Measurements from ENCODE around the gene CCDC171. TPM values are rescaled to one million over a fixed set of nuclear protein-coding genes. Genes with fewer than 3 reads are reported as not detected.

CCDC171 gene
- total RNA-seq, 1 experiment from 2014 or later = 2.4 TPM

- no peaks in the 10 kb centered on the region for H3K79me1 ChIP-seq (ENCODE audit: insufficient read depth, low read depth, low read length, poor library complexity, severe bottlenecking)
- no peaks in the 10 kb centered on the region for H3K27me3 ChIP-seq (ENCODE audit: insufficient read depth, low read length)
- Mint-ChIP-seq H3K27me3 (ENCODE audit: low read depth) (no peaks in the 10 kb centered on the region), H3K27ac (no peak overlapping the region), H3K4me3 (no peak overlapping the region), H3K9me3 (no peaks in the 10 kb centered on the region), H3K4me1 (peaks cover 7 to 11% of the 10 kb centered on the region in 2 experiments), H3K36me3 (ENCODE audit: insufficient read depth in 1 of 3, low read depth in 3 of 3) (no peaks in the 10 kb centered on the region)
- no peaks in the 10 kb centered on the region for H4K20me1 ChIP-seq (ENCODE audit: control insufficient read depth, insufficient read depth, insufficient read length)
- no peak overlapping the region for H3K27ac ChIP-seq (ENCODE audit: insufficient read length, low read depth, low read length)
- H4K91ac ChIP-seq (ENCODE audit: insufficient read length, low read depth, low read length) = no peak overlapping the region
- H3K4me1 ChIP-seq (ENCODE audit: insufficient read depth, low read length) = peaks cover 1% of the 10 kb centered on the region; the same call in 1 of the 2 replicates
- no peak overlapping the region for H2BK12ac ChIP-seq (ENCODE audit: insufficient read length, low read depth, low read length)
- no peaks in the 10 kb centered on the region for H3K23me2 ChIP-seq (ENCODE audit: insufficient read length, low read depth, low read length, poor library complexity, severe bottlenecking)
- no peak overlapping the region for H2BK5ac ChIP-seq (ENCODE audit: insufficient read length, low read length)
- H2BK15ac ChIP-seq (ENCODE audit: low read depth, low read length) = no peak overlapping the region
- no peak overlapping the region for H3K9ac ChIP-seq (ENCODE audit: extremely low read depth, insufficient read length, low read length)
- no peak overlapping the region for H2AK5ac ChIP-seq (ENCODE audit: insufficient read length, low read length)
- no CpG with 5 or more reads among the region's 1 CpG for WGBS (ENCODE audit: extremely low coverage, insufficient read length, low lambda C conversion rate)
- no peaks in the 10 kb centered on the region for H3K9me3 ChIP-seq (ENCODE audit: control insufficient read depth, low read depth, low read length)
- no peaks in the 10 kb centered on the region for H3K79me2 ChIP-seq (ENCODE audit: insufficient read depth, low read length)
- no peak overlapping the region for H3K18ac ChIP-seq (ENCODE audit: insufficient read length, low read depth, low read length)
- no peak overlapping the region for H3K4ac ChIP-seq (ENCODE audit: low read depth, low read length)
- no peak overlapping the region for H3T11ph ChIP-seq (ENCODE audit: low read length)
- H4K5ac ChIP-seq (ENCODE audit: insufficient read length, low read depth, low read length) = no peak overlapping the region
- no peak overlapping the region for H2BK120ac ChIP-seq (ENCODE audit: low read depth, low read length, poor library complexity, severe bottlenecking)
- no peak overlapping the region for H4K8ac ChIP-seq (replicated peaks; ENCODE audit: insufficient read length, low read depth, low read length)
- no peak overlapping the region for H2AFZ ChIP-seq (ENCODE audit: low read length)
- no peak for DNase-seq
- H3K4me2 ChIP-seq (ENCODE audit: insufficient read depth, insufficient read length, low read length) = no peak overlapping the region
- no peak overlapping the region for H3K14ac ChIP-seq (ENCODE audit: insufficient read depth, low read length)
- no peak overlapping the region for H3K56ac ChIP-seq (ENCODE audit: insufficient read length, low read depth, low read length)
- TF ChIP-seq, protein P1, sequence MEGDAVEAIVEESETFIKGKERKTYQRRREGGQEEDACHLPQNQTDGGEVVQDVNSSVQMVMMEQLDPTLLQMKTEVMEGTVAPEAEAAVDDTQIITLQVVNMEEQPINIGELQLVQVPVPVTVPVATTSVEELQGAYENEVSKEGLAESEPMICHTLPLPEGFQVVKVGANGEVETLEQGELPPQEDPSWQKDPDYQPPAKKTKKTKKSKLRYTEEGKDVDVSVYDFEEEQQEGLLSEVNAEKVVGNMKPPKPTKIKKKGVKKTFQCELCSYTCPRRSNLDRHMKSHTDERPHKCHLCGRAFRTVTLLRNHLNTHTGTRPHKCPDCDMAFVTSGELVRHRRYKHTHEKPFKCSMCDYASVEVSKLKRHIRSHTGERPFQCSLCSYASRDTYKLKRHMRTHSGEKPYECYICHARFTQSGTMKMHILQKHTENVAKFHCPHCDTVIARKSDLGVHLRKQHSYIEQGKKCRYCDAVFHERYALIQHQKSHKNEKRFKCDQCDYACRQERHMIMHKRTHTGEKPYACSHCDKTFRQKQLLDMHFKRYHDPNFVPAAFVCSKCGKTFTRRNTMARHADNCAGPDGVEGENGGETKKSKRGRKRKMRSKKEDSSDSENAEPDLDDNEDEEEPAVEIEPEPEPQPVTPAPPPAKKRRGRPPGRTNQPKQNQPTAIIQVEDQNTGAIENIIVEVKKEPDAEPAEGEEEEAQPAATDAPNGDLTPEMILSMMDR (conservative IDR thresholded peaks at IDR 0.05) = no peak
- H2BK20ac ChIP-seq (ENCODE audit: low read depth, low read length, poor library complexity, severe bottlenecking) = no peak overlapping the region
- no peak overlapping the region for H3K23ac ChIP-seq (ENCODE audit: insufficient read length, low read depth, low read length)
Measured at GRCh38 chr9:15724016-15724415, 171.2 kb downstream of the CCDC171 start.

Measured in H9 (cell line).